ENCODE measurements around the gene HSD17B12. TPM values are rescaled to one million over a fixed set of nuclear protein-coding genes. Genes with fewer than 3 reads are reported as not detected.

Gene HSD17B12
- total and polyA plus RNA-seq, 9 donors = 27.7 to 95.7 (median 57.3) TPM

GRCh38 chr11:43819926-43820325 is 139.4 kb downstream of the HSD17B12 start:
- Histone ChIP-seq H3K36me3 (no peaks in the 10 kb centered on the region), H3K9me3 (no peaks in the 10 kb centered on the region), H3K4me1 (ENCODE audit: insufficient read depth) (no peaks in the 10 kb centered on the region), H3K4me3 (no peak overlapping the region), H3K27ac (no peak overlapping the region), H3K27me3 (no peaks in the 10 kb centered on the region)
- no peak for DNase-seq
- intact Hi-C loops (cut with DNase I) = loop anchor here in 1 of 4 donors (10.0 kb wide), 1 partner anchor 245 kb away; no protein-coding TSS in a partner anchor
- WGBS, 3 donors = 92 to 94% (median 94%) methylated on average over 2 of the region's 2 CpGs
- no peak for TF ChIP-seq POLR2A (IDR thresholded peaks at IDR 0.05)
- TF ChIP-seq CTCF (IDR thresholded peaks at IDR 0.05) = no peak
- no peak for TF ChIP-seq EP300 (IDR thresholded peaks at IDR 0.05)

GRCh38 chr11:43823316-43823715 is 142.8 kb downstream of the HSD17B12 start:
- no peak for DNase-seq
- Histone ChIP-seq H3K9me3 (no peaks in the 10 kb centered on the region), H3K27ac (no peak overlapping the region), H3K4me3 (no peak overlapping the region), H3K27me3 (no peaks in the 10 kb centered on the region), H3K36me3 (no peaks in the 10 kb centered on the region), H3K4me1 (ENCODE audit: insufficient read depth) (no peaks in the 10 kb centered on the region)
- intact Hi-C loops (cut with DNase I) = no loop called here
- 96 to 99% (median 97%) methylated on average over 6 of the region's 6 CpGs for whole genome bisulfite sequencing, 3 donors
- TF ChIP-seq POLR2A (IDR thresholded peaks at IDR 0.05) (no peak), EP300 (IDR thresholded peaks at IDR 0.05) (no peak), CTCF (IDR thresholded peaks at IDR 0.05) (no peak)

- Histone ChIP-seq H3K4me3 (no peak overlapping the region), H3K9me3 (no peaks in the 10 kb centered on the region), H3K27ac (no peak overlapping the region), H3K36me3 (no peaks in the 10 kb centered on the region), H3K4me1 (ENCODE audit: insufficient read depth) (no peaks in the 10 kb centered on the region), H3K27me3 (no peaks in the 10 kb centered on the region)
- intact Hi-C loops (cut with DNase I) = no loop called here
- no peak for DNase-seq
- WGBS, 3 donors = 91 to 95% (median 94%) methylated on average over 5 of the region's 5 CpGs
- TF ChIP-seq CTCF (IDR thresholded peaks at IDR 0.05) (no peak), EP300 (IDR thresholded peaks at IDR 0.05) (no peak), POLR2A (IDR thresholded peaks at IDR 0.05) (no peak)
Measured at GRCh38 chr11:43823851-43824250, 143.3 kb downstream of the HSD17B12 start.

- DNase-seq = no peak
- H3K4me1 ChIP-seq (ENCODE audit: insufficient read depth) = no peaks in the 10 kb centered on the region
- no peak overlapping the region for H3K4me3 ChIP-seq
- no peaks in the 10 kb centered on the region for H3K27me3 ChIP-seq
- H3K9me3 ChIP-seq = no peaks in the 10 kb centered on the region
- no peak overlapping the region for H3K27ac ChIP-seq
- TF ChIP-seq POLR2A (IDR thresholded peaks at IDR 0.05) (no peak), CTCF (IDR thresholded peaks at IDR 0.05) (peak in 2 of 3 donors; percentile 28 to 35)
- H3K36me3 ChIP-seq = no peaks in the 10 kb centered on the region
- intact Hi-C loops (cut with DNase I) = no loop called here
- WGBS, 3 donors = 37 to 45% (median 37%) methylated on average over 5 of the region's 5 CpGs
Measured at GRCh38 chr11:43825217-43825816, 144.8 kb downstream of the HSD17B12 start.

Measured in ovary (tissue), 9 donors.